SJCRH30 (cell line): Measurements from ENCODE around the gene EMX1. TPM values are rescaled to one million over a fixed set of nuclear protein-coding genes. Genes with fewer than 3 reads are reported as not detected.

Experiments used
- DNase-seq, 2 experiments: peaks; one replicate each; pipeline ENCODE4 v3.0.0-alpha.2; 2015 to 2020
- H3K27ac ChIP-seq: fragments of 250-450 bp; sonication (Bioruptor Pico); 2 replicates; pipeline ENCODE4 v1.5.1; 2020; ENCODE audit warnings: mild to moderate bottlenecking, moderate library complexity
- H3K27me3 ChIP-seq: fragments of 250-450 bp; sonication (Bioruptor Pico); 2 replicates; pipeline ENCODE4 v1.5.1; 2020; ENCODE audit warnings: mild to moderate bottlenecking, moderate library complexity
- H3K36me3 ChIP-seq: fragments of 250-450 bp; sonication (Bioruptor Pico); 2 replicates; pipeline ENCODE4 v1.5.1; 2020; ENCODE audit warnings: mild to moderate bottlenecking, moderate library complexity
- H3K4me1 ChIP-seq: fragments of 250-450 bp; sonication (Bioruptor Pico); 2 replicates; pipeline ENCODE4 v1.5.1; 2020; ENCODE audit warnings: mild to moderate bottlenecking, moderate library complexity
- H3K4me3 ChIP-seq: fragments of 250-450 bp; sonication (Bioruptor Pico); 2 replicates; pipeline ENCODE4 v1.5.1; 2020; ENCODE audit warnings: mild to moderate bottlenecking, moderate library complexity
- H3K9me3 ChIP-seq: fragments of 250-450 bp; sonication (Bioruptor Pico); replicated peaks from 2 replicates; pipeline ENCODE4 v1.5.1; 2020; ENCODE audit warnings: mild to moderate bottlenecking, moderate library complexity
- total RNA-seq: library from RNA; depleted of rRNA; stranded (reverse); fragments of >200 nt; shearing (Covaris generic); gene quantifications from 2 replicates; pipeline ENCODE4 v1.2.3, GENCODE V29; 2014

Gene EMX1
- total RNA-seq, 1 experiment from 2014 or later: not detected

- DNase-seq: no peak
These were observed 8.1 kb downstream of the EMX1 start for GRCh38 chr2:72925328-72925943.

DNA sequence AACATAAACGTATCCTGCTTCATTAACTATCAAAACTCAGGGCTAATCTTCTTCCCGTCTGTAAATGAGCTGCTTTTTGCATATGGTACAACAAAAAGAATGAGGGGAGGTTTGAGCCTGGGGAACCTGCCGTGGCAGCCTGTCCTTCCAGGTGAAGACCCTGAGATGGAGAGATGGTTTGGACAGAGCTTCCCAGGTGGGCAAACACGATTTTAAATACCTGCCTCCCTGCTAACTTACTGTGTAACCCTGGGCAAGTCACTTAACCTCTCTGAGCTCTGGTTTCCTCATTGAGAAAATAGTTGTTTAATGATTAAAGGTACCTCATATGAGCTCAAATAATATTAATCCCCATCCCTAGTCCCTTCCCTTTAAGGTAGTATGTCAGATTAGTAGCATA is 9.0 kb downstream of the EMX1 start:
- Histone ChIP-seq H3K9me3 (no peaks in the 10 kb centered on the region), H3K27me3 (peaks cover 45% of the 10 kb centered on the region), H3K4me3 (no peak overlapping the region), H3K36me3 (no peaks in the 10 kb centered on the region), H3K27ac (no peak overlapping the region), H3K4me1 (peaks cover under 1% of the 10 kb centered on the region)
- DNase-seq: no peak

More at GRCh38 chr2:72925328-72925943, 8.1 kb downstream of the EMX1 start:
- no peaks in the 10 kb centered on the region for H3K4me1 ChIP-seq
- no peak overlapping the region for H3K27ac ChIP-seq
- no peaks in the 10 kb centered on the region for H3K36me3 ChIP-seq
- no peak overlapping the region for H3K4me3 ChIP-seq
- H3K9me3 ChIP-seq: no peaks in the 10 kb centered on the region
- peaks cover 52% of the 10 kb centered on the region for H3K27me3 ChIP-seq

DNA sequence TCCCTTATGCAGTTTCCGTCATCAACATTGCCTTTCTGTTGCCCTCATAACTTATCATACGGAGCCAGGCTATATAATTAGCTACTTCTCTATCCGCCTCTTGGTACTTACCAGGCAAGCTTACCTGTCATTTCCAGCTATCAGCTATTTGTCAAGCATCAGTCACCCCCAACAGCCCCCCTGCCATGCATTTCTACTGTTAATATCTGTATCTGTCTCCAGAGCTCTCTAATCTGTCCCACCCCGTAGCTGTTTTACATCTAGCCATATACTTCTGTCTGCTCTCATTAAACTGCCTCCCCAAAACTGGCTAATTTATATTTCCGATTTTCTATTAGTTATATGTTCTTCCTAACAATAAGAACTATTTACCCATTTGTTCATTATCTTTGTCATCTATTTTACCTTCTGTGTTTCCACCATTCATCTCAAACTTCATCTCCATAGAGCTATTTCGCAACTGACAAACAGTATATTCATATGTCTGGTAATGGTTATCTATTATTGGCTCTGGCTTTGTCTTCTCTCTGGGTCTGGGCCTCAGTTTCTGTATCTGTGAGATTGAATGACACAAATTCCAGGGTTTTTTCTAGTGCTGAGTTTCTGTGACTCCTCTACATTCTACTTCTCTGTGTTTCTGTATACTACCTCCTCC is 9.6 kb downstream of the EMX1 start:
- Histone ChIP-seq H3K36me3 (no peaks in the 10 kb centered on the region), H3K27me3 (peaks cover 41% of the 10 kb centered on the region), H3K4me1 (peaks cover 7% of the 10 kb centered on the region), H3K9me3 (no peaks in the 10 kb centered on the region), H3K4me3 (no peak overlapping the region), H3K27ac (no peak overlapping the region)
- DNase-seq: no peak

DNA sequence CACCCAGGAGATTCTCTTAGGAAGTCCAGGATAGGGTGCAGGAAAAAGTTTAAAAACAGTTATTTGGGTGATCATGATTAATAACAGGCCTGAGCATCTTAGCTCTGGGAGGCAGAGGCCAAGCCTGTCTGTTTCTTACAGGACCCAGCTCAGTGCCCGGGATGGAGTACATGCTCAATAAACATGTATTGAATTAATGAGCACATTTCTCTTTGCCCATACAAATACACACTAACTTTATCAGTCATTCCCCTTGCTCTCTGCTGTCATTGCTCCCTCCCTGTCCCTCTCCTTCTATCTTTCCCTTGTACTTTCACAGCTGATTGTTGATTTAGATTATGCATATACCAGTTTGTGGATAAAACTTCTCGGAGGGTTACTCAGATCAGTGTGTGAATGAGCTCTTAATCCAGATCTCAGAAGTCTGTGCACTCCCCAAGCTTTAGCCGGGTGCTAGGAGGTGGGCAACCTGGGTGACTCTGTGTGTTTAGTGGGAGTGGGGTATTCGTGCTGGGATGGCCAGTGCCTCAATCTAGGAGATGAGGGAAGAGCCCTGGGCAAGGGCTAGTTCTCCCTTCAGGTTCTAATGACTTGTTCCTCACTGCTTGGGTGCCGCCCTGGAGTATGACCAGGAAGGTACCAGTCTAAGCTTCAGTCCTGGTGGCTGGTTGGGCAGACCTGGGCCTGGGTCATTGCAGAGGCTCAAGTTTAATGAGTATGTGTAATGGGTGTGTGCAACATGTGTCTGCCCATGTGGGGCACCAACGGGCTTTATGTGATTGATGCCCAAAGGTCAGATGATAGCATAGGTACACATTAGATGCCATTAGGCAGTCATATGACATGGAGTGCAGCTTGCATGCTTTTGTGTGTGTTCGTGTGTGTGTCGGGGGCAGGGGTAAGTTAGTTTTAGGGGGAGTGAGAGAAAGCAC is 10.6 kb downstream of the EMX1 start:
- H3K9me3 ChIP-seq: no peaks in the 10 kb centered on the region
- peaks cover 16% of the 10 kb centered on the region for H3K4me1 ChIP-seq
- H3K4me3 ChIP-seq: no peak overlapping the region
- H3K27me3 ChIP-seq: peaks cover 32% of the 10 kb centered on the region
- no peaks in the 10 kb centered on the region for H3K36me3 ChIP-seq
- no peak overlapping the region for H3K27ac ChIP-seq
- DNase-seq: no peak

DNA sequence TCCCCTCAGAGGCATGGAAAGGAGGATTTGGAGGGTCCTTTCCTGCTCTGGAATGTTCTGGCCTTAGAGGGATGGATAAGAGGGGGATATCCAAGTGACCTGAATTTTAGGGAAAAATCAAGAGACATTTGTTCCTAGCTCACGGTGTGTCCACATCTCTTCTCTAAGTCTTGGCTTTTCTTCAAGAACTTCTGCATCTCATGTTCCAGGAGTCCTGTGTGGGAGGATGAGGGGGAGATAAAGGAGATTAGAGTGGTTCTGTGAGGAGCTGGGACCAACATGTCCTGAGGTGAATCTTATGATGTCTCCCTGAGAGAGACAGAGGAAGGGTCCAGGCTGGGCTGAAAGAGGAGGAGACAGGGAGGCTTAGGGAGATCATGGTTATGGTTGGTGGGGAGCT is 11.7 kb downstream of the EMX1 start:
- Histone ChIP-seq H3K27ac (no peak overlapping the region), H3K4me1 (peaks cover 17% of the 10 kb centered on the region), H3K36me3 (no peaks in the 10 kb centered on the region), H3K9me3 (no peaks in the 10 kb centered on the region), H3K27me3 (peaks cover 22% of the 10 kb centered on the region), H3K4me3 (no peak overlapping the region)
- no peak for DNase-seq

DNA sequence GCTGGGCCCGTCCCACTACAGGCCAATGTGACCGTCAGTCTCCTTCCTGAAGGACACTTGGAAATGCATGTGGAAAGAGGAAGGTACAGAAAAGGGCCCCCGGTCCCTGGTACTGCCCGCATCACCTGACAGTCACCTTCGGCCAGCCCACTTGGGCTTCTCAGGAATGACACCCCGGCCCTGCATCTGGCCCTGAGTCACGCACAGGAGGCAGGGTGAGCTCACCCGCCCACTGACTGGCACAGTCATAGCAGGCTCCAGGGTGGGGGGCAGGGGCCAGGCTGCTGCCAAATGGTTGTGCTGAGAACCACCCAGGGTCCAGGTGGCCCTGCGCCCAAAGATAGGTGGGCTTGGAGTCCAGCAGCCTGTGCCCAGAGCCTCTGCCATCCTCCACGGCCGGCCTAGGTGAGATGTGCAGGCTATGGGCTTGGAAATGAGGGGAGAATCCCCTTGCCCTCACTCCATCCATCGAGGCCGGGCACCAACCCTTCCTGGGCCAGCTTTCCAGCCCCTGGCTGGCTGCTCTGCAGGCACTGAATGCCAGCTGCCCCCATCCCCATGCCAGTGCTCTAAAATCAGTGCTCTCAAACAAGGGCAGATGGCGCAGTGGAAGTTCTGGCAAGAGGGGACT is 14.1 kb downstream of the EMX1 start:
- H3K27me3 ChIP-seq: peaks cover 6% of the 10 kb centered on the region
- H3K9me3 ChIP-seq: no peaks in the 10 kb centered on the region

GRCh38 chr2:72932045-72932740 is 14.9 kb downstream of the EMX1 start:
- Histone ChIP-seq H3K27me3 (peaks cover 6% of the 10 kb centered on the region), H3K27ac (no peak overlapping the region), H3K9me3 (no peaks in the 10 kb centered on the region), H3K36me3 (no peaks in the 10 kb centered on the region), H3K4me1 (peaks cover 17% of the 10 kb centered on the region), H3K4me3 (no peak overlapping the region)
- peak; percentile 79 to 85 for DNase-seq

More for the DNA sequence above, 14.1 kb downstream of the EMX1 start:
- H3K4me1 ChIP-seq: peaks cover 17% of the 10 kb centered on the region
- H3K4me3 ChIP-seq: no peak overlapping the region
- no peak overlapping the region for H3K27ac ChIP-seq
- no peak for DNase-seq
- H3K36me3 ChIP-seq: no peaks in the 10 kb centered on the region

- Histone ChIP-seq H3K27ac (no peak overlapping the region), H3K9me3 (no peaks in the 10 kb centered on the region), H3K36me3 (no peaks in the 10 kb centered on the region), H3K4me3 (no peak overlapping the region), H3K27me3 (peaks cover 4% of the 10 kb centered on the region), H3K4me1 (peaks cover 17% of the 10 kb centered on the region)
- DNase-seq: no peak
These were observed 15.5 kb downstream of the EMX1 start for GRCh38 chr2:72932805-72933204.

DNA sequence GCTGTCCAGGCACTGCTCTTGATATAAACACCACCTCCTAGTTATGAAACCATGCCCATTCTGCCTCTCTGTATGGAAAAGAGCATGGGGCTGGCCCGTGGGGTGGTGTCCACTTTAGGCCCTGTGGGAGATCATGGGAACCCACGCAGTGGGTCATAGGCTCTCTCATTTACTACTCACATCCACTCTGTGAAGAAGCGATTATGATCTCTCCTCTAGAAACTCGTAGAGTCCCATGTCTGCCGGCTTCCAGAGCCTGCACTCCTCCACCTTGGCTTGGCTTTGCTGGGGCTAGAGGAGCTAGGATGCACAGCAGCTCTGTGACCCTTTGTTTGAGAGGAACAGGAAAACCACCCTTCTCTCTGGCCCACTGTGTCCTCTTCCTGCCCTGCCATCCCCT is 15.9 kb downstream of the EMX1 start:
- Histone ChIP-seq H3K4me3 (no peak overlapping the region), H3K27me3 (no peaks in the 10 kb centered on the region; the same call in 1 of the 2 replicates), H3K36me3 (no peaks in the 10 kb centered on the region), H3K9me3 (no peaks in the 10 kb centered on the region), H3K27ac (no peak overlapping the region), H3K4me1 (peaks cover 17% of the 10 kb centered on the region)
- no peak for DNase-seq

DNA sequence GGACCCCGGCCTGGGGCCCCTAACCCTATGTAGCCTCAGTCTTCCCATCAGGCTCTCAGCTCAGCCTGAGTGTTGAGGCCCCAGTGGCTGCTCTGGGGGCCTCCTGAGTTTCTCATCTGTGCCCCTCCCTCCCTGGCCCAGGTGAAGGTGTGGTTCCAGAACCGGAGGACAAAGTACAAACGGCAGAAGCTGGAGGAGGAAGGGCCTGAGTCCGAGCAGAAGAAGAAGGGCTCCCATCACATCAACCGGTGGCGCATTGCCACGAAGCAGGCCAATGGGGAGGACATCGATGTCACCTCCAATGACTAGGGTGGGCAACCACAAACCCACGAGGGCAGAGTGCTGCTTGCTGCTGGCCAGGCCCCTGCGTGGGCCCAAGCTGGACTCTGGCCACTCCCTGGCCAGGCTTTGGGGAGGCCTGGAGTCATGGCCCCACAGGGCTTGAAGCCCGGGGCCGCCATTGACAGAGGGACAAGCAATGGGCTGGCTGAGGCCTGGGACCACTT is 16.4 kb downstream of the EMX1 start:
- Histone ChIP-seq H3K27me3 (no peaks in the 10 kb centered on the region; the same call in 1 of the 2 replicates), H3K27ac (no peak overlapping the region), H3K4me3 (no peak overlapping the region), H3K9me3 (no peaks in the 10 kb centered on the region), H3K4me1 (peaks cover 20% of the 10 kb centered on the region), H3K36me3 (no peaks in the 10 kb centered on the region)
- DNase-seq: no peak

DNA sequence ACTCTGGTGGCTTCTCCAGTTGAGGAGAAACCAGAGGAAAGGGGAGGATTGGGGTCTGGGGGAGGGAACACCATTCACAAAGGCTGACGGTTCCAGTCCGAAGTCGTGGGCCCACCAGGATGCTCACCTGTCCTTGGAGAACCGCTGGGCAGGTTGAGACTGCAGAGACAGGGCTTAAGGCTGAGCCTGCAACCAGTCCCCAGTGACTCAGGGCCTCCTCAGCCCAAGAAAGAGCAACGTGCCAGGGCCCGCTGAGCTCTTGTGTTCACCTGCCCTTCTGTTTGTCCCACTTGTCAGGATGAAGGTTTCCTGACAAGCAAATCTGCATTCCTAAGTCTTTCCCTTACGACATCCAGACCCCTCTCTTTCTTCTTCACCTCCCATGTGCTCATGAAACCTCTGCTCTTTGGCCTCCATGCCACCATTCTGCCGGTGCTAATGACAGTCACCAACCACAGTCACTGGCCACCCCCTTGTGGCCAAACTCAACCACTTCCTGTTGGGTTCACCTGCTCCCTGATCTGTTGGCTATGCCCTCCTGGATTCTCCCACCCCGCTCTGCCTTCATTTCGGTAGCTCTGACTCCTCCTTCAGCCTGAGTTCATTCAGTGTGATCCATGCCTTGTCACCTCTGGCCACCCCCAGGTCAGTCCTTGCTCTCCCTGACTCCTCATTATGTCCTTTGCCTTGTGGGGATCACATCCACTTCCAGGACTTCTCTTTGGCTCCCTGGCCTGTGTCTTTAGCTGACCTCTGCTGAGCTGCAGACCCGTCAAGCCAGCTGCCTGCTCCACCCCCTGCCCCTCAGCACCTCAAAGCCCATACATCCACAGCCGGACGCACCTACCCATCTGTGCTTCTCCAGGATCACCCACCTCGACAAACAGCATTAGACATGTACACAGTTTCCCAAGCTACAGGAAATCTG is 17.6 kb downstream of the EMX1 start:
- Histone ChIP-seq H3K4me1 (peaks cover 23% of the 10 kb centered on the region), H3K27ac (no peak overlapping the region), H3K4me3 (no peak overlapping the region), H3K27me3 (no peaks in the 10 kb centered on the region; the same call in 1 of the 2 replicates), H3K36me3 (no peaks in the 10 kb centered on the region), H3K9me3 (no peaks in the 10 kb centered on the region)
- peak in 1 of 2 experiments; percentile 59 for DNase-seq

GRCh38 chr2:72935611-72935957 is 18.3 kb downstream of the EMX1 start:
- Histone ChIP-seq H3K27me3 (no peaks in the 10 kb centered on the region; the same call in 1 of the 2 replicates), H3K9me3 (no peaks in the 10 kb centered on the region), H3K27ac (no peak overlapping the region), H3K36me3 (no peaks in the 10 kb centered on the region), H3K4me1 (peaks cover 30% of the 10 kb centered on the region), H3K4me3 (no peak overlapping the region)
- no peak for DNase-seq

DNA sequence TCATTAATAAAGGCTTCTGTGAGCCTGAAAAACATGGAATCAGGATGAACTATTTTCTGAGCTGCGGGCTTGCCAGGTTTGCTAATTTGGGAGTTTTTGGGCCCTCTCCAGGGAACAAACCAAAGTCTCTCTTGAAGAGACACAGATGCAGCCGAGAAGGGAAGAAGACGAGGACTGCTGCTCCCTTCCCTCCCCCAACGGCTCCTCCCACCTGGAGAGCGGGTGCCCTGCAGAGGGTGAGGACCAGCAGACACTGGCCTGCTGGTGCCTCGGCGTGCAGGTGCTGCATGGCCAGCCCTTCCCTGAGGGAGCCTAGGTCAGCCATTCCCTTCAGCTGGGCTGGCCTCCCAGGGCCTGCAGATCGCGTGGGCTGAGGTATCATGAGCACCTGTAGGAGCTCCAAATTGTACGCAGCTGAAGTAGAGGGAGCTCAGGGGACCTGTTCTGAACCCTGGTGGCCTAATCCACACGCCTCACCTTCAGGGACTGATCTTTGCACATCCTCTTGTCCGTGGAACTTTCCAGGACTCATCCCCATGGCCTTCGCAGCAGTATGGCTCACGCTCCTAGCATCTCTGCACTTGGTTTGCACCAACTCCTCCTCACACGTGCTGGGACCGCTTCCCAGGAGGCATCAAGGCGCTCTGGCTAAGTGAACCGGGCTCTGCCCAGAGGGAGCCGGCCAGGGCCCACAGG is 19.5 kb downstream of the EMX1 start:
- H3K36me3 ChIP-seq: no peaks in the 10 kb centered on the region
- no peak for DNase-seq
- H3K27me3 ChIP-seq: no peaks in the 10 kb centered on the region; the same call in 1 of the 2 replicates
- peaks cover 36% of the 10 kb centered on the region for H3K4me1 ChIP-seq
- H3K4me3 ChIP-seq: no peak overlapping the region
- no peak overlapping the region for H3K27ac ChIP-seq
- no peaks in the 10 kb centered on the region for H3K9me3 ChIP-seq
